HG02642 (cell line): Measurements from ENCODE around the gene CLVS2.

Experiments
- ATAC-seq: cut with Tn5 transposase; IDR thresholded peaks from one replicate; pipeline ENCODE4 v1.9.1; 2021; ENCODE audit warnings: mild to moderate bottlenecking; ENCODE audit not compliant: unreplicated experiment, poor library complexity

The CLVS2 gene

DNA sequence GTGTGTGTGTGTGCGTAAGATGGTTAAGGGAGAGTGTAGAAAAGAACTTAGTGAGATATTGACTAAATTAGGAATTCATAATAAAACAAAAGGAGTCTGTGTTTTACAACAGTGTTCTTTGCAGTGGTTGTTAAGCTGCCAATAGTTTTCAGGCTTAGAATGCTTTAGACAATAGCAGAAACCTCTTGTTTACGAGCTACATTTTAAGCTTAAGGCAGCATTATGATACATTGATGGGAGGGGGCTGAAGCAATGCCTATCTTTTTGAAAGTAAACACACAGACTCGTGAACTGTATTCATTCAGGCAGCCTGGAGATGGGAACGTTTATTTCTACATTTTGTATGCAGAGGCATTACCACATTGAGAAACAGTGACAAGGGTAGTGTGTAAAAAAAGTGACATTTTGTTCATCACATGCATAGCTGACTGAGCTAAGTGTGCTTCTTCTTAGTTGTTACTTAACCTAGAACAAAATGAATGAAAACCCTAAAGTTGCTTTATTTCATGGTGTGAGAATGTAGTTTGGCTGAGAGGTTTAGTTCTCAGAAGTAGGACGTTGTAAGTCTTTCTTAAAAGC lies 21.2 kb downstream of the CLVS2 start:
- no peak for ATAC-seq

DNA sequence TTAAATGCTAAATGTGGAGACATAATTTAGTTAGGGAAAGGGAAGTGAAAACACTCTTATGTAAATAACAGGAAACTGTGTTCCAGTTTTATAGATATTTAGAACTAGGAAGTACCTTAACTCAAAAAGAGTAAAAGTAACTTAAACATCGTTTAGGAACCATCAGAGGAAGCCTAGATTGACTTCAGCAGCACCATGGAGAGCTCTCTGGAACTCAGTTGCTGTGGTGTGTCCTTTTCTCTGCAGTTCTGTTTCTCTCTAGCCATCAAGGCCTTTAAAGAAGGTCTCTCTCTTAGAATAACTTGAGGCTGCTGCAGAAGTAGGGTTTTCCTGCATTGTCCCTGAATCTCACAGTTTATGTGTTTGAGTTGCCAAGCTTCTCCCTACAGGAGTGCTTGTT lies 26.9 kb downstream of the CLVS2 start:
- no peak for ATAC-seq

DNA sequence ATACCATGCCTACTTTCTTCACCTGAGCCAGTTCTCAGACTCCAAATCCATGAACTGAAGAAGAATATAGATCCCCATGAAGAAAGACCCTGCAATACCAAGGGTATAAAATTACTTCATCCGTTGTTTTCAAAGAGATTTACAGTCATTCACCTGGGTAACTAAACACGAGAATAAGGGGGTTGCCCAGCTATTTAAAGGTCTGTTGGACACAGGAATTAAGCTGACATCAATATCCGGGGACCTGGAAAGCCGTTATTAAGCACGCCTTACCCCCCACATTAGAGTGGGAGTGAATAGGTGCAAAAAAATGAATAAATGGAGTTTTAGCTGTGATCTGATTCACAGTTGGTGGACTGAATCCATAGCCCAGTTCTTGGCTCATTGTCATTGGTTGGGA lies 28.9 kb downstream of the CLVS2 start:
- ATAC-seq, result no peak

DNA sequence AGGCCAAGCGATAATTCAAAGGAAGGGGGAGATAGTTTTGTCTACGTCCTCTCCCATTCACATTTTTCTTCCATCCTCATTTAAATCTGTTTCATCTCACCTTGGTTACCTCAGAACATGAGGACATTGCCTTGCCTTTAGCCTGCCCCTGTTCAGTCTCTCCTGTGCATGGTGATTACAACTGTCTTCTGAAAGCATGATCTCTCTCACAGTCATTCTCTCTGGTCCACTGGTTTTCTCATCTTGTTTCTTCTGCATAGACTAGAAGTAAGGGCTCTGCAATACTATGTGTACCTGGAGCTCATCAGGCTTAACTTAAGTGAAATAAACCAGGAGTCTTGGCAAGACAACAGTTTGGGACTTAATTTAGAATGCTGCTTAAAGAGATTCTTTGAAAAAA lies 31.4 kb downstream of the CLVS2 start:
- no peak for ATAC-seq

DNA sequence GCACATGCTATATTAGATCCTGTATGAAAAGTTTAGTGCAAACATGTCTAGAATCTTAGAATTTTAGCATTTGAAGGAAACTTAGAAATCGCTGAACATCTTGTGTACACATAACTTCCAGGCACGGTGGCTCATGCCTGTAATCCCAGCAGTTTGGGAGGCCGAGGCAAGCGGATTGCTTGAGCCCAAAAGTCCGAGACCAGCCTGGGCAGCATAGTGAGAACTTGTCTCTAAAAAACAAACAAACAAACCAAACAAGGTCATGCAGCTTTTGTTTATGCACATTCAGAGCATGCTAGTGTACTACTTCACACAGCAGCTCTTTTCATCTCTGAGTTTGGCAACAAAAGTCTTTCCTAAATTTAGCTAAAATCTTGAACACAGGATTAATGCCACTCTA lies 32.2 kb downstream of the CLVS2 start:
- no peak for ATAC-seq

DNA sequence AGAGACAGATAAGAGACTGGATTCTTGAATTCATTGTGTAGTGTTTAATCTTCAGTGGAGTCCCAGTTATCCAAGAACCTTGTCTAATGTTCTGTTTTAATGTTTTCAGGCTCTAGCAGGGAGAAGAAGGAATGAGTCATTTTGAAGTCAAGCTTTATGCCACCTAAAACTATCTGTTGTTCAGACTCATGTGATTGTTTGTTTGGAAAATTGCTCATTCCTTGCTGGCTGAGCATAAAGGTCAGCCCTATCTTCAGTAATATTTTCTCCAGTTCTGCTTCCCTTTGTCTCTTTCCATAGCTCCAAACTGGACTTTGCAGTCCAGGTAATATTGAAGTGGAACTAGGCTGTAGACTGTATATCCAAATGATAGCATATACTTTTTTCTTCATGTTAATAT lies 34.2 kb downstream of the CLVS2 start:
- no peak for ATAC-seq

DNA sequence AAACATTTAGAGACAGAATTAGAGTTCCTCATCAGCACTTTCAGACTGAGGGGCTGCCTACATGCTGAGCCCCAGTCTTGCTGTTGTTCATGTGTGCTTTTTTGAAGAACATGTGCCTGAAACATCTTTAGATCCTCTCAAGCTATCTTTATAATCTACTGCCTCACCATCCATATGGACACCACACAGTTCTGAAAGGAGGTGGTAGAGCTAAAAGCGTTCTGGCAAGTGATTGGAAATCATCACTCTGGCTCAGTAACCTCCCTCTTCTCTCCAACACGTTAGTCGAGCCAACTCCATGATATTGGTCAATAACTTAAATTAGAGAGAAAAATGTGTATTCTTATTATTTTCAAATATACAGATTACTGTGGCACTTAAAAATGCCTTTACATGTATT lies 40.6 kb downstream of the CLVS2 start:
- no peak for ATAC-seq

DNA sequence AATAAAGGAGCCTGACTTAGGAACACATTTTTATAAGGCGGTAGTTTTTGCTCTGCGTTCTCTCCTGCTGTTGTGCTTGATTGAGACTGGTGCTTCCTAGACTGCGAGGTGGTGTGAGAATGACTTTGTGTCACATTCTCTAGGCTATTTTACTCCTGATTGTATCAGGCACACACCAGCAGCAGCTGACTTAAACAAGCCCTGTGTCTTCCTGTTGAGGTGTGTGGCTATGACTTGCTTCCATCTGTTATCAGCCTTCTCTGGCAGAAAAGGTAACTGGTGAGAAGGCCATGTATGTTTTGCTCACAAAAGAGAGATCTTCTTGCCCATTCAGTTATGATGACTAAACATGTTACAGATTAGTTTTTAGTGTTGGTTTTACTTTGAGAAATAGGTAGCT lies 43.4 kb downstream of the CLVS2 start:
- no peak for ATAC-seq

DNA sequence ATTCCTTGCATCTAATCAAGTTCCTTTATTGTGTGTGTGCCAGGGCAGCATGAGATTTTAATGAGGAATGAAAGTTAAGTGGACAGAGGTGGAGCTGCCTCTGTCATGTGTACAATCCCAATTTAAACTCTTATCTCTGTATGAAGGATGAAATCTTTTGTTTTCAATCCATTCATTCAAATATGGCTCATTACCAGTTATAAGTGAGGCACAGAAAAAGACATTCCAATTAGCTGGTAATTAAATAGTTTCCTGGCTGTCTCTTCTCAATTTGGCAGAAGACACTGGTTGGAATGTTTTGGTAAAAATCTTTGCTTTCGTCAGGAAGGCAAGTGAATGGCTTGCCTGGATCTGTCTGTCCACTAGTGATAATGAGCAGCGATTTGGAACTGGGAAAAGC lies 46.4 kb downstream of the CLVS2 start:
- ATAC-seq, result no peak

DNA sequence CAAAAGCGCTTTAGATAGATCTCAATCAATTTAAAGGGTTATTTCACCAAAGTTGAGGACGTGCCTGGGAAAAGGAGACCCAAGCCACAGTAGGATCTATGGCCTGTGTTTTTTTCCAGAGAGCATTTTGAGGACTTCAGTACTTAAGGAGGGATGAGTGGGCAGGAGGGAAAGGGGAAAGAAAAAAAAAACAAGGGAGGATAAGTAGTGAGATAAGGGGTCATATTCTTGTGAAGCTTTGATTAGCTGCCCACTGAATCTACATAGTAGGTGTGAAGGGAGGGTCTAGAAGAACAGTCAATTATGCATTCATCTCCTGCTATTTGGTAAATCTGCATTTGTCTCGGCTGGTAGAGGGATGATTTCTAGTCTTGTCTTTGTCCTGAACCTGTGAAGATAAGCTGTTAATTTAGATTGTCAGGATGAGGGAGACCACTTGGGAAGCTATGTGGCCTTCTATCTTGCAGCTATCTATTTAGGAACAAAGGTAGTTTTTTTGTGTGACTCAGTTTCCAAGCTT lies 48.4 kb downstream of the CLVS2 start:
- ATAC-seq, result no peak

DNA sequence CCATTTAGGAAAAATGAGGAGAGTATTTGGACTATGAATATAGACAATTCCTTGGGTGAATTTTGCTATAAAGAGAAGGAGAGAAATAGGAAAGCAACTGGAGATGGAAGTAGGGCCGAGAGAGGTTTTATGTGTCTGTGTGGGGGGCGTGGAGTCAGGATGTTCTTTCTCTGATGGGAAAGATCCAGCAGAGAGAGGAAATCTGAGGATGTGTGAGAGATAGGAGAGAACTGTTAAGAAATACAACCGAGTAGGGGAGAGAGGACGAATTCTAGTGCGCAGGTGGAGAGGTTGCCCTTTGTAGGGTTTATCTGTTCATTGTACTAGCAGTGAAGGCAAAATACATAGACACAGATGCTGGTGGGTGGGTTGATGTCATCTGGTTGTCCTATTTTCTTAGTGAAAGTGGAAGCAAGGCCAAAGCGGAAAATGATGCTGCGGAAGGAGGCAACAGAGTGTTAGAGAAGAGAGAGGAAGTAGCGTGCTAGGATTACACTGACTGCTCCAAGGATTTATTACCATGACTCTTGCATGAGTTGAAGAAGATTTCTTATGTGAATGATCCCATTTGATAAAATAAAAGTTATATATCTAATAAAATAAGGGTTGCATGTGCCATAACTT lies 57.7 kb downstream of the CLVS2 start:
- no peak for ATAC-seq

- ATAC-seq, result no peak
These were observed 59.2 kb downstream of the CLVS2 start for GRCh38 chr6:123055256-123055655.

- no peak for ATAC-seq
These were observed 66.6 kb downstream of the CLVS2 start for GRCh38 chr6:123062670-123063069.

DNA sequence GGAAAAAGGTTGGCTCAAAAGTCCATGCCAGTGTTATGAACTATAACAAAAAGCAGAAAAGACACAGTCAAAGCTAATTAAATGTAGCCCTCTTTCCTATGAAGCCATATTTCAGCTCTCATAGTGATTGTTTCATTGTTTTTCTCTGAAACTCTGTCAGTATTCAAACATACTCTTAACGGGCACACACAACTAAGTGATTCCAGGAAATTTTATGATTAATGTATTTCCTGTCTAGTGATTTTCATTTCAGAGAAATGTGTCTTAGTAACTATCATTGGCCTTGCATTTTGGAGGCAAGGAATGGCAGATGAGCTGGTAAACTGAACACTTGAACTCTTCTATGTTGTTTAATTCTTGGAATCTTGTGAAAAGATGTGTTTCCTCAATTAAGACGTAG lies 68.0 kb downstream of the CLVS2 start:
- no peak for ATAC-seq

- no peak for ATAC-seq
These were observed 78.6 kb downstream of the CLVS2 start for GRCh38 chr6:123074616-123075015.

- no peak for ATAC-seq
These were observed 89.4 kb downstream of the CLVS2 start for GRCh38 chr6:123085403-123085802.

DNA sequence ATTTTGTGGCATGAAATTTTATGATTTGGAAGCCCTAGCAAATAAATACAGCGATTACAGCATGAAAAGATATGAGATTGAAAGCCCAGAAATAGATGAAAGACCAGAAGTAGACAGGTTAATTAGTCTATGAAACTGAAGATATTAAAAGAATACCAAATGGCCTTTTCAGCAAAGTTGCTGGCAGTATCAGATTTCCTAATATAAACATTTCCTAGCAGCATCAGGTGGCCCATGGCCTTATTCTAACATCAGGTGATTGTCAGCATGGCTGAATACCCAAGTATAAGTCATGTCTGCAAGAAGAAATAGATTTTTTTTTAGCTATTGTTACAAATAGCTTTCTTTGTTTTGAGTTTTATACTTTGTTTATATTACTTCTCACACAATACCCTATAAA lies 93.2 kb downstream of the CLVS2 start:
- no peak for ATAC-seq

GRCh38 chr6:123091091-123091895 lies 95.3 kb downstream of the CLVS2 start:
- ATAC-seq, result no peak

DNA sequence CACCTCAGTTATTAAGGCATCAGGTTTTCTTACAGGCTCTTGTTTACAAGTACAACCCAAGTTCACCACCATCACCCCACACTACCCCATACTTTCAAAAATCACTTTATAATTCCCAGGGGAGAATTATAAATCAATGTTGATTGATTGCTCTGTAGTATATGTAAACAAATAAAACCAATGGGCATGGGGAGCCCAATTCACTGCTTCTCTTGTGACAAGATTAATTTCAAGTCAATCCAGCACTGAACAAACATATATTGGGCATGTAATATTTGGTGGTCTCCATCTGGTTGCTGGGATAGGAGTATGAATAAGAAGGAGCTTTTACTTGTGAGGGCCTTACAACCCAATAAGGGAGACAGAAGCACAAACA lies 95.8 kb downstream of the CLVS2 start:
- no peak for ATAC-seq

DNA sequence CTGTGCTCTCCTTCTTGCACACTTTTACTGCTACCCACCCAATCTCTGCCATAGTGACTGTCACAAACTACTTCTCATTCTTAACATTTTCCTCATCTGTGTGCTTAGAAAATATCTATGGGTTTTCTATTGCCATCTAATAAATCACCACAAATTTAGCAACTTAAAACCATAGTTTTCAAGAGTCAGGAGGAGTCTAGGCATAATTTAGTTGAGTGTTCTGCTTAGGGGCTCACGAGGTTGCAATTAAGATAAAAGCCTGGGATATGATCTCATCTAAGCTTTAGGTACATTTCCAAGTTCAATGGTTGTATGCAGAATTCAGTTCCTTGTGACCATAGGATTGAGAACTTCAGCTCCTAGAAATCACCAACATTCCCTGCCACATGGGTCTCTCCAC lies 98.8 kb downstream of the CLVS2 start:
- ATAC-seq, result no peak

DNA sequence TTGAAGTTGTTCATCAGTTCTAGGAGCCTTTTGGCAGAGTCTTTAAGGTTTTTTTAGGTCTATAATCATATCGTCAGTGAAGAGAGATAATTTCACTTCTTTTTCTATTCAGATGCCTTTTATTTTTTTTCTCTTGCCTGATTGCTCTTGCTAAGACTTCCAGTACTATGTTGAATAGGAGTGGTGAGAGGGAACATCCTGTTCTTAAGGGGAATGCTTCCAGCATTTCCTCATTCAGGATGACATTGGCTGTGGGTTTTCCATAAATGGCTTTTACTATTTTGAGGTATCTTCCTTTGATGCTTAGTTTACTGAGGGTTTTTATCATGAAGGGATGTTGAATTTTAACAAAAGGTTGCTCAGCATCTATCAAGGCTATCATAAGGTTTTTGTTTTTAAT lies 109.5 kb downstream of the CLVS2 start:
- ATAC-seq, result no peak

- ATAC-seq, result no peak
These were observed 120.3 kb downstream of the CLVS2 start for GRCh38 chr6:123116370-123116769.
